Measurements from ENCODE around the gene PYROXD2. TPM values are rescaled to one million over a fixed set of nuclear protein-coding genes. Genes with fewer than 3 reads are reported as not detected.

Gene PYROXD2
- total and polyA plus RNA-seq, 2 of the 13 experiments (the other 11 are each of a cell fraction or from before 2014, with no cell fraction given) = 2.0 to 6.2 TPM

DNA sequence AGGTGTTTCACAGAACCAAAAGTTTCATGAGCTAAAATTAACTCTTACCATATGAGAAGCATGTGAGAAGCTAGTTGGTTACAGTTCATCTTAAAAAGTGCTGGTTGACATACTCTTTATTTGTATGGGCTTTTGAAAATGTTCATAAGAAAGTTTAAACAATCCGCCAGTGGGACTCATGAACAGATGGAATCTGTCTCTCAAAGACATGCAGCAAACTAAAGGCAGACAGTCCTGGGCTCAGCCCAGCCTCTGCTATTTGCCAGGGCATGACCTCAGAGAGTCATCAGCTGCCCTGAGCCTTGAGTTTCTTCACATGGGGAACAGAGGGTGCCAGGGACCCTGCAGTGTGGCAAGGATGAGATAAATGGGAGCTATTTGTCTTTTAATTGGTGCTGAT, 3.2 kb downstream of the PYROXD2 start:
- no peak for FAIRE-seq
- Histone ChIP-seq H2AFZ (ENCODE audit: low read length) (no peak overlapping the region), H3K4me2 (ENCODE audit: low read depth, low read length) (no peak overlapping the region), H3K4me3 (replicated peaks in 1 of 3; ENCODE audit: insufficient read depth in 1 of 3, low read depth in 2 of 3, low read length in 3 of 3) (no peak overlapping the region), H3K36me3 (replicated peaks in 1 of 2; ENCODE audit: control insufficient read depth in 1 of 2, insufficient read depth in 2 of 2, low read length in 2 of 2) (no peaks in the 10 kb centered on the region), H3K9me3 (ENCODE audit: low read length) (no peaks in the 10 kb centered on the region), H3K79me2 (ENCODE audit: insufficient read depth, low read length) (no peaks in the 10 kb centered on the region), H3K4me1 (ENCODE audit: insufficient read depth, low read length) (peaks cover 18% of the 10 kb centered on the region), H4K20me1 (ENCODE audit: insufficient read depth, low read length) (no peaks in the 10 kb centered on the region), H3K9ac (ENCODE audit: insufficient read depth, low read depth, low read length) (no peak overlapping the region), H3K27me3 (ENCODE audit: control insufficient read depth in 1 of 2, insufficient read depth in 2 of 2, low read length in 2 of 2) (no peaks in the 10 kb centered on the region), H3K27ac (ENCODE audit: extremely low read length, insufficient read depth, low read length) (no peak overlapping the region)
- intact Hi-C loops (cut with micrococcal nuclease; ENCODE audit: unreplicated experiment) (no loop called here), in situ Hi-C loops (cut with HindIII; ENCODE audit: extremely low pct_ligation_motif_present, low pct_unique_long_range_greater_than_20kb) (no loop called here)
- WGBS (ENCODE audit: low lambda C conversion rate) = 71% methylated on average over 1 of the region's 1 CpG
- no peak for DNase-seq (ENCODE audit: low spot score)
- no peak for ATAC-seq
- ChIA-PET CTCF (ENCODE audit: low intra/inter-chr PET ratio, low total read pairs) (no interaction called here), POLR2A (no interaction called here)
- no peak for TF ChIP-seq RFXAP (CRISPR knock-in tag; IDR thresholded peaks at IDR 0.05; ENCODE audit: borderline replicate concordance)
- BruUV-seq (replicated peaks) = no TSS peak

DNA sequence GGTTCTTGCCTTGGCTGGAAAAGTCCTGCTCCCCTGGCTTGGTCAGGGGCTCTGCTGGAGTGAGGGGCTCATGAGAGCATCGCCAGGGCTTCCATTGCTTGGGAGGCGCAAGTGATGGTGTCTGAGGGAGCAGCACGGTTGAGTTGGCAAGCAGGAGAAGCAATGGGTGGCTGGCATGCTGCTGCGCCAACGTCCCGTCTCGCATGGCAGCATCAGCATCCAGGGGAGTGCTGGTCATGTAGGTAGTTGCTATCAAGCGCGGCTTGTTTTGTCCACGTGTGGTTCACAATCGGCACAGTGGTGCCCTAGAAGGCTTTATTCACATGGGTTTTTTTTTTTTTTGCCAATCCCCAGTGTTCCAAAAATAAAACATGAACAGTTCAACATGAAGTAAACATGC, 3.8 kb downstream of the PYROXD2 start:
- no peaks in the 10 kb centered on the region for H3K36me3 ChIP-seq (replicated peaks in 1 of 2; ENCODE audit: control insufficient read depth in 1 of 2, insufficient read depth in 2 of 2, low read length in 2 of 2)

More for the DNA sequence above, 3.8 kb downstream of the PYROXD2 start:
- in situ Hi-C loops (cut with HindIII; ENCODE audit: extremely low pct_ligation_motif_present, low pct_unique_long_range_greater_than_20kb) = no loop called here
- Histone ChIP-seq H3K9me3 (ENCODE audit: low read length) (no peaks in the 10 kb centered on the region), H3K4me3 (replicated peaks in 1 of 3; ENCODE audit: insufficient read depth in 1 of 3, low read depth in 2 of 3, low read length in 3 of 3) (no peak overlapping the region), H3K4me2 (ENCODE audit: low read depth, low read length) (no peak overlapping the region), H3K27me3 (ENCODE audit: control insufficient read depth in 1 of 2, insufficient read depth in 2 of 2, low read length in 2 of 2) (no peaks in the 10 kb centered on the region), H3K27ac (ENCODE audit: extremely low read length, insufficient read depth, low read length) (no peak overlapping the region), H3K9ac (ENCODE audit: insufficient read depth, low read depth, low read length) (no peak overlapping the region), H2AFZ (ENCODE audit: low read length) (no peak overlapping the region), H4K20me1 (ENCODE audit: insufficient read depth, low read length) (no peaks in the 10 kb centered on the region), H3K79me2 (ENCODE audit: insufficient read depth, low read length) (no peaks in the 10 kb centered on the region), H3K4me1 (ENCODE audit: insufficient read depth, low read length) (peaks cover 18% of the 10 kb centered on the region)
- no peak for ATAC-seq
- no peak for DNase-seq (ENCODE audit: low spot score)
- BruUV-seq (replicated peaks) = no TSS peak
- no peak for FAIRE-seq
- CTCF ChIA-PET (ENCODE audit: low intra/inter-chr PET ratio, low total read pairs) = no interaction called here
- TF ChIP-seq ZNF382 (CRISPR knock-in tag; IDR thresholded peaks at IDR 0.05; ENCODE audit: borderline replicate concordance) = no peak
- TF ChIP-seq ZNF234 (CRISPR knock-in tag; conservative IDR thresholded peaks at IDR 0.05) = no peak
- TF ChIP-seq, protein P1, sequence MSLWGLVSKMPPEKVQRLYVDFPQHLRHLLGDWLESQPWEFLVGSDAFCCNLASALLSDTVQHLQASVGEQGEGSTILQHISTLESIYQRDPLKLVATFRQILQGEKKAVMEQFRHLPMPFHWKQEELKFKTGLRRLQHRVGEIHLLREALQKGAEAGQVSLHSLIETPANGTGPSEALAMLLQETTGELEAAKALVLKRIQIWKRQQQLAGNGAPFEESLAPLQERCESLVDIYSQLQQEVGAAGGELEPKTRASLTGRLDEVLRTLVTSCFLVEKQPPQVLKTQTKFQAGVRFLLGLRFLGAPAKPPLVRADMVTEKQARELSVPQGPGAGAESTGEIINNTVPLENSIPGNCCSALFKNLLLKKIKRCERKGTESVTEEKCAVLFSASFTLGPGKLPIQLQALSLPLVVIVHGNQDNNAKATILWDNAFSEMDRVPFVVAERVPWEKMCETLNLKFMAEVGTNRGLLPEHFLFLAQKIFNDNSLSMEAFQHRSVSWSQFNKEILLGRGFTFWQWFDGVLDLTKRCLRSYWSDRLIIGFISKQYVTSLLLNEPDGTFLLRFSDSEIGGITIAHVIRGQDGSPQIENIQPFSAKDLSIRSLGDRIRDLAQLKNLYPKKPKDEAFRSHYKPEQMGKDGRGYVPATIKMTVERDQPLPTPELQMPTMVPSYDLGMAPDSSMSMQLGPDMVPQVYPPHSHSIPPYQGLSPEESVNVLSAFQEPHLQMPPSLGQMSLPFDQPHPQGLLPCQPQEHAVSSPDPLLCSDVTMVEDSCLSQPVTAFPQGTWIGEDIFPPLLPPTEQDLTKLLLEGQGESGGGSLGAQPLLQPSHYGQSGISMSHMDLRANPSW (CRISPR knock-in tag; IDR thresholded peaks at IDR 0.05; ENCODE audit: borderline replicate concordance) = no peak
- no peak for TF ChIP-seq KMT2B (CRISPR knock-in tag; IDR thresholded peaks at IDR 0.05)
- no peak for TF ChIP-seq MAZ (IDR thresholded peaks at IDR 0.05; ENCODE audit: borderline replicate concordance, low read depth, low read length)
- TF ChIP-seq MAZ (CRISPR knock-in tag; IDR thresholded peaks at IDR 0.05; ENCODE audit: low read depth) = no peak
- TF ChIP-seq, protein P2, sequence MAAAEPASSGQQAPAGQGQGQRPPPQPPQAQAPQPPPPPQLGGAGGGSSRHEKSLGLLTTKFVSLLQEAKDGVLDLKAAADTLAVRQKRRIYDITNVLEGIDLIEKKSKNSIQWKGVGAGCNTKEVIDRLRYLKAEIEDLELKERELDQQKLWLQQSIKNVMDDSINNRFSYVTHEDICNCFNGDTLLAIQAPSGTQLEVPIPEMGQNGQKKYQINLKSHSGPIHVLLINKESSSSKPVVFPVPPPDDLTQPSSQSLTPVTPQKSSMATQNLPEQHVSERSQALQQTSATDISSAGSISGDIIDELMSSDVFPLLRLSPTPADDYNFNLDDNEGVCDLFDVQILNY (CRISPR knock-in tag; conservative IDR thresholded peaks at IDR 0.05) = no peak
- no peak for TF ChIP-seq ZNF879 (CRISPR knock-in tag; IDR thresholded peaks at IDR 0.05)
- TF ChIP-seq U2AF1 (optimal IDR thresholded peaks at IDR 0.05; ENCODE audit: low read depth, low read length) = no peak
- no peak for TF ChIP-seq ZFX (CRISPR knock-in tag; IDR thresholded peaks at IDR 0.05; ENCODE audit: low read depth)
- TF ChIP-seq POLR2G (IDR thresholded peaks at IDR 0.05; ENCODE audit: low read depth, low read length) = no peak
- TF ChIP-seq, protein P3, sequence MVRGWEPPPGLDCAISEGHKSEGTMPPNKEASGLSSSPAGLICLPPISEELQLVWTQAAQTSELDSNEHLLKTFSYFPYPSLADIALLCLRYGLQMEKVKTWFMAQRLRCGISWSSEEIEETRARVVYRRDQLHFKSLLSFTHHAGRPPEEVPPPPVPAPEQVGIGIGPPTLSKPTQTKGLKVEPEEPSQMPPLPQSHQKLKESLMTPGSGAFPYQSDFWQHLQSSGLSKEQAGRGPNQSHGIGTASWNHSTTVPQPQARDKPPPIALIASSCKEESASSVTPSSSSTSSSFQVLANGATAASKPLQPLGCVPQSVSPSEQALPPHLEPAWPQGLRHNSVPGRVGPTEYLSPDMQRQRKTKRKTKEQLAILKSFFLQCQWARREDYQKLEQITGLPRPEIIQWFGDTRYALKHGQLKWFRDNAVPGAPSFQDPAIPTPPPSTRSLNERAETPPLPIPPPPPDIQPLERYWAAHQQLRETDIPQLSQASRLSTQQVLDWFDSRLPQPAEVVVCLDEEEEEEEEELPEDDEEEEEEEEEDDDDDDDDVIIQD (CRISPR knock-in tag; IDR thresholded peaks at IDR 0.05; ENCODE audit: low read depth) = no peak
- POLR2A ChIA-PET = no interaction called here
- intact Hi-C loops (cut with micrococcal nuclease; ENCODE audit: unreplicated experiment) = no loop called here
- WGBS (ENCODE audit: low lambda C conversion rate) = 96% methylated on average over 6 of the region's 11 CpGs
